ENCODE results near the gene MESP1. TPM values are rescaled to one million over a fixed set of nuclear protein-coding genes. Genes with fewer than 3 reads are reported as not detected.

MESP1 gene
- total RNA-seq, 1 donor from 2014 or later, result 1.3 TPM

- intact Hi-C loops (cut with micrococcal nuclease), result loop anchor here (1.0 to 2.0 kb wide), 3 partner anchors 115 to 326 kb away; no protein-coding TSS in a partner anchor
These were observed 9.4 kb upstream of the MESP1 start for GRCh38 chr15:89760303-89761008.

- intact Hi-C loops (cut with micrococcal nuclease), result loop anchor here (1.0 to 10.0 kb wide), 4 partner anchors 115 to 425 kb away; partner anchors contain the start of gene POLG
These were observed 8.8 kb upstream of the MESP1 start for GRCh38 chr15:89759835-89760234.

GRCh38 chr15:89758981-89759380 is 7.9 kb upstream of the MESP1 start:
- intact Hi-C loops (cut with micrococcal nuclease), result loop anchor here (10.0 kb wide), 1 partner anchor 424 kb away; the partner anchor contains the start of gene POLG

GRCh38 chr15:89758283-89758682 is 7.2 kb upstream of the MESP1 start:
- intact Hi-C loops (cut with micrococcal nuclease), result loop anchor here (10.0 kb wide), 1 partner anchor 423 kb away; the partner anchor contains the start of gene POLG

- intact Hi-C loops (cut with micrococcal nuclease), result loop anchor here (10.0 kb wide), 1 partner anchor 422 kb away; the partner anchor contains the start of gene POLG
These were observed 5.8 kb upstream of the MESP1 start for GRCh38 chr15:89756897-89757296.

- intact Hi-C loops (cut with micrococcal nuclease), result loop anchor here (10.0 kb wide), 1 partner anchor 421 kb away; the partner anchor contains the start of gene POLG
These were observed 4.7 kb upstream of the MESP1 start for GRCh38 chr15:89755701-89756100.

GRCh38 chr15:89754361-89755154 is 3.5 kb upstream of the MESP1 start:
- intact Hi-C loops (cut with micrococcal nuclease), result loop anchor here (10.0 kb wide), 1 partner anchor 420 kb away; the partner anchor contains the start of gene POLG

GRCh38 chr15:89753855-89754254 is 2.8 kb upstream of the MESP1 start:
- intact Hi-C loops (cut with micrococcal nuclease), result loop anchor here (10.0 kb wide), 1 partner anchor 419 kb away; the partner anchor contains the start of gene POLG

GRCh38 chr15:89751748-89752147 is 699 bp upstream of the MESP1 start:
- intact Hi-C loops (cut with micrococcal nuclease), result loop anchor here (2.0 to 10.0 kb wide), 2 partner anchors 177 to 417 kb away; partner anchors contain the start of genes POLG and TICRR

GRCh38 chr15:89749951-89750559 is 994 bp downstream of the MESP1 start:
- intact Hi-C loops (cut with micrococcal nuclease), result loop anchor here (1.0 to 10.0 kb wide), 4 partner anchors 144 to 415 kb away; partner anchors contain the start of genes IDH2, POLG and TICRR

GRCh38 chr15:89749526-89749925 is 1.5 kb downstream of the MESP1 start:
- intact Hi-C loops (cut with micrococcal nuclease), result no loop called here

GRCh38 chr15:89749054-89749453 is 2.0 kb downstream of the MESP1 start:
- intact Hi-C loops (cut with micrococcal nuclease), result no loop called here

- intact Hi-C loops (cut with micrococcal nuclease), result no loop called here
These were observed 3.1 kb downstream of the MESP1 start for GRCh38 chr15:89747708-89748682.

GRCh38 chr15:89746386-89746780 is 4.7 kb downstream of the MESP1 start:
- intact Hi-C loops (cut with micrococcal nuclease), result no loop called here

- intact Hi-C loops (cut with micrococcal nuclease), result no loop called here
These were observed 5.3 kb downstream of the MESP1 start for GRCh38 chr15:89745768-89746167.

GRCh38 chr15:89745131-89745530 is 5.9 kb downstream of the MESP1 start:
- intact Hi-C loops (cut with micrococcal nuclease), result no loop called here

- intact Hi-C loops (cut with micrococcal nuclease), result no loop called here
These were observed 7.5 kb downstream of the MESP1 start for GRCh38 chr15:89743594-89743993.

GRCh38 chr15:89743011-89743410 is 8.0 kb downstream of the MESP1 start:
- intact Hi-C loops (cut with micrococcal nuclease), result no loop called here

GRCh38 chr15:89740137-89740536 is 10.9 kb downstream of the MESP1 start:
- intact Hi-C loops (cut with micrococcal nuclease), result loop anchor here (1.0 kb wide), 4 partner anchors 135 to 347 kb away; no protein-coding TSS in a partner anchor

GRCh38 chr15:89735773-89736172 is 15.3 kb downstream of the MESP1 start:
- intact Hi-C loops (cut with micrococcal nuclease), result no loop called here

All from T-helper 1 cell treated with Interleukin-12 subunit alpha and Interleukin-12 subunit beta and Interleukin-4 antibody, amounts not matched to agents 30 ng/mL and 1 ng/mL, for 36 hours (primary cell).